Measurements from ENCODE around the gene CLCN3. TPM values are rescaled to one million over a fixed set of nuclear protein-coding genes. Genes with fewer than 3 reads are reported as not detected.
"Not testable (repeated sequence)": the region's sequence is repeated elsewhere in the genome, so short reads cannot be mapped to it uniquely, and the experiment has no call there.

Gene CLCN3
- total RNA-seq, 2 experiments from 2014 or later = 18.5 to 20.8 TPM

DNA sequence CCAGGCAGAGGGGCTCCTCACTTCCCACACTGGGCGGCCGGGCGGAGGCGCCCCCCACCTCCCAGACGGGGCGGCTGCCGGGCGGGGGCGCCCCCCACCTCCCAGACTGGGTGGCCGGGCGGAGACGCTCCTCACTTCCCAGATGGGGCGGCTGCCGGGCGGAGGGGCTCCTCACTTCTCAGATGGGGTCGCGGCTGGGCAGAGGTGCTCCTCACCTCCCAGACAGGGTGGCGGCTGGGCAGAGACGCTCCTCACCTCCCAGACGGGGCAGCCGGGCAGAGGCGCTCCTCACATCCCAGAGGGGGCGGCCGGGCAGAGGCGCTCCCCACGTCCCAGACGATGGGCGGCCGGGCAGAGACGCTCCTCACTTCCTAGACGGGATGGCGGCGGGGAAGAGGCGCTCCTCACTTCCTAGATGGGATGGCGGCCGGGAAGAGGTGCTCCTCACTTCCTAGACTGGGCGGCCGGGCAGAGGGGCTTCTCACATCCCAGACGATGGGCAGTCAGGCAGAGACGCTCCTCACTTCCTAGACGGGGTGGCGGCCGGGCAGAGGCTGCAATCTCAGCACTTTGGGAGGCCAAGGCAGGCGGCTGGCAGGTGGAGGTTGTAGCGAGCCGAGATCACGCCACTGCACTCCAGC lies 58.7 kb downstream of the CLCN3 start:
- H3K27me3 Mint-ChIP-seq = not testable (repeated sequence)

DNA sequence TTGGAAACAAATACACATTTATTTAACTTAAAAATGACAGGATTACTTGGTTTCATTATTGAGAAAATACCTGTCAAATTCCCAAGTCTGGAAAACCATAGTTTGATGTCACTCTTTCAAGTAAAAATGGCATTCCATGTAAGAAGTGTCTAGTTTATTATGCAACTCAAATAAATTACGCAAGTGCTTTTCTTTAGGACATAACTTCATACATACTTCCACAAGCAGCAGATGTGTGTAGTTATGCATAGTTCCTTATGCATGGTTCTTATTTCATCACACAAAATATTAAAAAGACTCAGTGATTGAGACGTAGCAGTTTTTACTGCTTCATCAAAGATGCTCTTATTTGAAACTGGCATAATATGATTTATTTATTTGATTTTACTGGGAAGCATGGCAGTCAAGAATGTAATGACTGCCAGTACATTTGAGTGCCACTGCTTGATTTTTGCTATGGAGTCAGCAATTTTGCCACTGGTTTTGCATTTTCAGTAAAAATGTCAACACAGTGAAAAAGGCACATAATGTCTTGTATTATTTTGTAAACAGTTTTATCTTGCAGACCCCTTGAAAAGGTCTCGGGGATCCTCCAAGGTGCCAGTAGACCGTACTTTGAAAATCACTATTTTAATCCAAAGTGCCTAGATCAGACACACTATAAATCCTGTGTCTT lies 62.1 kb downstream of the CLCN3 start:
- no peaks in the 10 kb centered on the region for H3K9me3 Mint-ChIP-seq
- no peak for DNase-seq
- H3K36me3 Mint-ChIP-seq = peaks cover 21% of the 10 kb centered on the region
- no peaks in the 10 kb centered on the region for H3K27me3 Mint-ChIP-seq
- H3K4me3 Mint-ChIP-seq = no peak overlapping the region
- no peak overlapping the region for H3K27ac Mint-ChIP-seq
- peaks cover under 1% of the 10 kb centered on the region for H3K4me1 Mint-ChIP-seq

More for the DNA sequence above, 58.7 kb downstream of the CLCN3 start:
- H3K4me1 Mint-ChIP-seq, DNase-seq, H3K9me3 Mint-ChIP-seq, H3K27ac Mint-ChIP-seq, H3K4me3 Mint-ChIP-seq: not testable (repeated sequence)
- peaks cover 24% of the 10 kb centered on the region for H3K36me3 Mint-ChIP-seq

DNA sequence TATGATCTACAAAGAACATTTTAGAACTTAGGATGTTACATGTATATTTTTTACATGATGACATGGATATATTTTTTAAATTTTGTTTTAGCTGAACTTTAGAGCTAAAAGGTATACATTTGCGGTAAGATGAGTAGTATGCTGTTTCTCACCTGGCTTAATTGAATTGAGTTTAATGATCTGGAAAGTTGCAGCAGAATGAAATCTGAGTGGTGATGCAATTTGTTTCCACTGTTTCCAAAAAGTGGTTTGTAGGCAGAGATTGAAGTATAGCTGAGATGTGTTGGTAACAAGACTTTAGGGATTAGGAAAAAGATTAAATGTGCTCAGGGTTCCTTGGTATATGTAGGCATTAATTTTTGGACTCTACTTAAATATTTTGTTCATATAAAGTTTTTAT lies 69.3 kb downstream of the CLCN3 start:
- H3K9me3 Mint-ChIP-seq = no peaks in the 10 kb centered on the region
- no peaks in the 10 kb centered on the region for H3K27me3 Mint-ChIP-seq
- peaks cover 16% of the 10 kb centered on the region for H3K36me3 Mint-ChIP-seq
- no peak for DNase-seq
- no peak overlapping the region for H3K4me3 Mint-ChIP-seq
- H3K4me1 Mint-ChIP-seq = peaks cover 9% of the 10 kb centered on the region
- H3K27ac Mint-ChIP-seq = no peak overlapping the region

DNA sequence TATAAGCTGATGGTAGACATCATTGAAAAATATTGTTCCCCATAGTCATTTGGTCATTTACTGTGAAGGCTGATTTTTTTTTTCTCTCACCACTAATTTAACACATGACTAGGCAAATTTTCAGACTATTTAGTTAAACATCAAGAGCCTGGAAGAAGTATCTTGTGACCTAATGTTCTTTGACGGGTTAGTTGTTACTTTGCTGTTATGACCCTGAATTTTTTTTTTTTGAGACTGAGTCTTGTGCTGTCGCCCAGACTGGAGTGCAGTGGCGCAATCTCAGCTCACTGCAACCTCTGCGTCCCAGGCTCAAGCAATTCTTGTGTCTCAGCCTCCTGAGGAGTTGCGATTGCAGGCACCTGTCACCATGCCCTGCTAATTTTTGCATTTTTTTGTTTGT lies 70.4 kb downstream of the CLCN3 start:
- H3K27me3 Mint-ChIP-seq = no peaks in the 10 kb centered on the region
- peaks cover 16% of the 10 kb centered on the region for H3K36me3 Mint-ChIP-seq
- peaks cover 9% of the 10 kb centered on the region for H3K4me1 Mint-ChIP-seq
- H3K4me3 Mint-ChIP-seq = no peak overlapping the region
- H3K27ac Mint-ChIP-seq = no peak overlapping the region
- H3K9me3 Mint-ChIP-seq = no peaks in the 10 kb centered on the region
- DNase-seq = no peak

DNA sequence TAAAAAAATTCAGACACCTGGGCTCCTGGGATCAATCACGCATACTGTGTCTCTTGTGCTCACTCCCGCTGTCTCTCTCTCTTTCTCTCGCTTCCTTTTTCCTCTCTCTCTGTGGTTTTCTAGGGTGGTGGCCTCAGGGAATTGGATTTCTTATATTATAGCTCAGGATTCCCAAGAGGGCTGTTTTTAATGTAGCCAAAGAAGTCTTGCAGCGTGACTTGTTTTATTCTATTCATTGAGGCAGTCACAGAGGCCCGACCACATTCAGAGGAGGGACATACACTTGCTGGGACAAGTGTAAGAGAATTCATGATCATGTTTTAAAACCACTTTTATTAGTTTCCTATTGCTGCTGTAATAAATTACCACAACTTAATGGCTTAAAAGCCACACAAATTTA lies 78.0 kb downstream of the CLCN3 start:
- Mint-ChIP-seq H3K27me3 (no peaks in the 10 kb centered on the region), H3K4me3 (no peak overlapping the region), H3K36me3 (peaks cover 13% of the 10 kb centered on the region), H3K27ac (no peak overlapping the region), H3K4me1 (no peaks in the 10 kb centered on the region), H3K9me3 (no peaks in the 10 kb centered on the region)
- no peak for DNase-seq

DNA sequence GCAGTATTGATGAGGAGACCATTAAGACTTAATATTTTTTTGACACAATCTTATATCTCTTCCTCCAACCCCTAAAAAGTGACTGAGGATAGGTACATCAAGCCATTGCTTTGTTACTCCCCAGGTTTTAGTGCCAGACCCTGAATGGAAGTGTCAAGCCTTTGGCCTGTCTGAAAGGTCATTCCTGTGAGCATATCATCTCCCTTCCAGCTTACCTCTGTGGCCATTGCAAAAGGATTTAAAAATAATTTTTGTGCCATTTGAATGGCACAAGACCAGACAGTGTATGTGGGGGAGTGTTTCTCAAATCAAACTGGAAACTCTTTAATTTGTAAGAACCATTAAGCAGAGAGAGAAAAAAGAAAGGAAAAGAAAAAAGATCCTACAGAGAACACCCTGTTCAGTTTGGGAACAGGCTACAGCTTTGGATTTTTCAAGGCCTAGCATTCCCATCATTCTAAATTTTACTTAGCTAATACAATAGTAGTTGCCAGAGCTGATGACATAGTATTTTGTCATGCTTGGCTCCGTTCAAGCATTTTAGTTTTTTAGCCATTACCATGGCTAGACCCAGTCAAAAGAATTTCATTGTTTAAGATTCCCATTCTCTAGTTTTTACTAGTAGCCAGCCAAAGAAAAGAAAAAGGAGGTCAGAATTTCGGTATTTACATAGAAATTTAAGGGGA lies 87.7 kb downstream of the CLCN3 start:
- Mint-ChIP-seq H3K4me1 (peaks cover 2% of the 10 kb centered on the region), H3K36me3 (no peaks in the 10 kb centered on the region), H3K9me3 (no peaks in the 10 kb centered on the region), H3K27ac (no peak overlapping the region), H3K27me3 (no peaks in the 10 kb centered on the region), H3K4me3 (no peak overlapping the region)
- no peak for DNase-seq

DNA sequence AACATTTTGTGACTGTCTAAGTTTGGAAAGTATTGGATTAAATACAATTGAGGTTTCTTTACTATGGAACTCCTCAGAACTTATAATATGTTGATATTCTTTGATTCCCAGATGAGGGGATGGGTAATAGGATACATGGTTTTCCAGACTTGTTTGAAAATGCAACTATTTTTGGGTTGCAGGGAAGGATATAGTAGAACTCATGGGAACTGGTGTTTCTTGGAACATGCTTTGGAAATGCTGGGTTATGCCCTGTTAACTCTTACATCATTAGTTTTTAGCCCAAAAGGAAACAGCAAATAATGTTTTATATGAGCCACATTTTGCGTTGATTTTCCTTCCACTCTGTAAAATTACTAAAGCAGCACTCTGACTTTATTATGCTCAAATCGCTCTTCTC lies 95.4 kb downstream of the CLCN3 start:
- Mint-ChIP-seq H3K9me3 (no peaks in the 10 kb centered on the region), H3K4me3 (no peak overlapping the region), H3K27me3 (no peaks in the 10 kb centered on the region), H3K36me3 (no peaks in the 10 kb centered on the region), H3K27ac (no peak overlapping the region), H3K4me1 (peaks cover 3% of the 10 kb centered on the region)
- DNase-seq = no peak

DNA sequence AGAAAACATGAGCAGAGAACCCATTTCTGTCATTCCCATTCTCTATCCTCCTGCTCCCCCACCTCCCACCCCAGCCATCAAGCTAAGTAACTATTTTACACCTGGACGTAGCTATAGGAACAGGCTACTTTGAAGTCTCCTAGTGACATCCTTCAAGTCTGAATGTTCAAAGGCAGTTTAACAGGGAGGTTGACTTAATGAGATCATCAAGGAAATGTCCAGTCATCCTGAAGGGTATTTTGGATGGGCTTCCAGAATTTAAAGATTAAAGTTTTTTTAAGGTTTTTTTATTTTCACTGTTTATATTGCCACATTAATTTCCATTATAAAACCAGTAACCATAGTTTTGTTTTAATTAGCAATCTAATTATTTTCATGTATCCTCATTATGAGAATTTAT lies 96.3 kb downstream of the CLCN3 start:
- peaks cover 3% of the 10 kb centered on the region for H3K4me1 Mint-ChIP-seq

DNA sequence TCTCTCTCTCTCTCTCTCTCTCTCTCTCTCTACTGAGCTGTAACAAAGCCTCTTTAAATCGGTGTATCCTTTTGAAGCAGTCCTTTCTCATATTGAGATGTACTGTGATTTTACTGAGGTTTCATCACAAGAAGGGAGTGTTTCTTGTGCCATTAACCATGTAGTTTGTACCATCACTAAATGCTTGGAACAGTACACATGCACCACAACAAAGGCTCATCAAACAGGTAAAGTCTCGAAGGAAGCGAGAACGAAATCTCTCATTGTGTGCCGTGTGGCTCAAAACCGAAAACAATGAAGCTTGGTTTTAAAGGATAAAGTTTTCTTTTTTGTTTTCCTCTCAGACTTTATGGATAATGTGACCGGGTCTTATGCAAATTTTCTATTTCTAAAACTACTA lies 100.2 kb downstream of the CLCN3 start:
- H3K4me1 Mint-ChIP-seq = no peaks in the 10 kb centered on the region
- H3K27me3 Mint-ChIP-seq = no peaks in the 10 kb centered on the region
- no peaks in the 10 kb centered on the region for H3K36me3 Mint-ChIP-seq
- no peak overlapping the region for H3K4me3 Mint-ChIP-seq
- no peak for DNase-seq
- H3K27ac Mint-ChIP-seq = no peak overlapping the region
- no peaks in the 10 kb centered on the region for H3K9me3 Mint-ChIP-seq

More for the DNA sequence above, 96.3 kb downstream of the CLCN3 start:
- Mint-ChIP-seq H3K36me3 (no peaks in the 10 kb centered on the region), H3K27me3 (no peaks in the 10 kb centered on the region), H3K27ac (no peak overlapping the region), H3K4me3 (no peak overlapping the region), H3K9me3 (no peaks in the 10 kb centered on the region)
- DNase-seq = no peak

DNA sequence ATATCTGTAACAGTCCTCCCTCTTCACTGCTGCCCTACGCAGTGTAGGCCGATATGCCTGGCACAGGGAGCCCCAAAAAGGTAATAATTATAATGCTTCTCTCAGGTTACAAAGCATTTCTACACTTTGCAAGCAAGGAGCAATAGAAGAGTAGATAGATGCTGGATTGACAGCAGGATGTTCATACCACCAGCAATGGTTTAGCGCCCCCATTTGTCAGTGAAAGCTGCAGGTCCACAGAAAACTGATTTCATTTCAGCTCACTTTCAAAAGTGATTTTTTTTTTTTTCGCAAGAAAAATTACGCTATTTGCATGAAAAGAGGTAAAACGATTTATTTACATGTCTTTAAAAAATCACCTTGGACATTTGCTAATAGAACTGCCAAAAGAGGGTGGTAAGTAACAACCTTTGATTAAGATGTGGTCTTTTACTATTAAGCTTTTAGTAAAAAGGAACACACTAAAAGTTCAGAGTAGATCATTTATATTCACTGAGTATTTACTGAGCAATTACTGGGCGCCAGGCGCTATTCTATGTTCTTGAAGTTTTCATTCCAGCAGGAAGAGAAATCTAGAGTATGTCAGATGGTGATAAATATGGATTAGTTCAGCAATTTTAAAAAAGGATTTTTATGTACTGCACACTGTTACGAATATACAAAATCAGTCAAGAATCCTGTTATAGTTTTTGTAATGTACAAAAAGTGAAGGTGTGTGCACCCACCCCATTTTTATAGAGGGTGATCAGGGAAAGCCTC lies 103.0 kb downstream of the CLCN3 start:
- Mint-ChIP-seq H3K9me3 (no peaks in the 10 kb centered on the region), H3K27ac (no peak overlapping the region), H3K4me3 (no peak overlapping the region), H3K27me3 (no peaks in the 10 kb centered on the region), H3K36me3 (peaks cover 4% of the 10 kb centered on the region), H3K4me1 (no peaks in the 10 kb centered on the region)
- no peak for DNase-seq

DNA sequence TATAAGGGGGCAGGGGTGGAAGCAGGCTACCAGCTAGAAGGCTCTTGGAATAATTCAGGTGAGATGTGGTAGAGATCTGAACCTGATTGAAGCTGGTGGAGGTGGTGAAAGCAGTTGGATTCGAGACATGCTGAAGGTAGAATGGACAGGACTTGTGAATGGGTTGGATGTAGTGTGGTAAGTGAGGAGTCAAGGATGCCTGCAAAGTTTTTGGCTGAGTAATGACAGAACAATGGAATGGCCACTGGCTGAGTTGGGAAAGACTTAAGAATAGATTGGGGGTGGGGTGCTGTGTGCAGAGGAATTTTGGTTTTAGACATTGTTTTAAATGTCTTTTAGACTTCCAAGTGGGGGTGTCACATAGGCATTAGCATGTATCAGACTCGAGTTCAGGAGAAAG lies 103.9 kb downstream of the CLCN3 start:
- Mint-ChIP-seq H3K4me1 (no peaks in the 10 kb centered on the region), H3K27me3 (no peaks in the 10 kb centered on the region), H3K4me3 (no peak overlapping the region), H3K36me3 (peaks cover 4% of the 10 kb centered on the region), H3K27ac (no peak overlapping the region), H3K9me3 (no peaks in the 10 kb centered on the region)
- DNase-seq = no peak

DNA sequence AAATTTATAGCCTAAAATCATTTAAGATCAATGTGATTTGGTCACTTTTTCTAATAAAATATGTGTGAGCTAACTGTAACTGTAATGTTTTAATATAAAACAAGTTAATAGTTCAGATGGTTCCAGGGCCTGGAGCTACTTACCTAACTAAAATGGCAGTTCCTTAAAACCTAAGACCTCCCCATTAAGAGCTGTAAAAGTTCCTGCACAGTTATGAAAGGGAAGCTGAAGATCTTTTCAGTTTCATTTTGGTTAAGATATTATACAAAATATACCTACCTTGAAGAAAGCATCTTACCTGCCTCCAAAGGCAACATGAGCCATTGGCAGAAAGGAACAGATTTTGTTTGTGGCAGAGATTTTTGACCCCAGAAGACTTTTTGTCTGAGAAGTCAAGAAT lies 107.2 kb downstream of the CLCN3 start:
- no peak overlapping the region for H3K27ac Mint-ChIP-seq
- H3K9me3 Mint-ChIP-seq = no peaks in the 10 kb centered on the region
- peaks cover 11% of the 10 kb centered on the region for H3K36me3 Mint-ChIP-seq
- no peak overlapping the region for H3K4me3 Mint-ChIP-seq
- DNase-seq = no peak
- H3K27me3 Mint-ChIP-seq = no peaks in the 10 kb centered on the region
- H3K4me1 Mint-ChIP-seq = no peaks in the 10 kb centered on the region

DNA sequence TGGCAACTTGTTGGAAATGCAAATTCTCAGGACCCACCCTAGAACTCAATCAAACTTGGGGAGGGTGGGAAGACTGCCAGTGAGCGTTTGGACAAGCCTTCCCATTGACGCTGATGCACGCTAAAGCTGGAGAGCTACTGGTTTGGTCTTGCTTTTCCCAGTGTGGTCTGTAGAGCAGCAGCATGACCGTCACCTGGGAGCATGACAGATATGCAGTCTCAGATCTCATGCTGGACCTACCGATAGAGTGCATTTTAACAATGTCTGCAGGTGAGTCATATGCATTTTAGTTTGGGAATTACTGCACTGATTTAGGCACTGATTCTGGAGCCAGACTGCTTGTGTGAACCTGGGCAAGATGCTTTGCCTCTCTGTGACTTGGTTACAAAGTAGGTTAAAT lies 110.2 kb downstream of the CLCN3 start:
- H3K4me1 Mint-ChIP-seq = no peaks in the 10 kb centered on the region
- H3K4me3 Mint-ChIP-seq = no peak overlapping the region
- no peak for DNase-seq
- H3K27ac Mint-ChIP-seq = no peak overlapping the region
- H3K36me3 Mint-ChIP-seq = peaks cover 13% of the 10 kb centered on the region
- no peaks in the 10 kb centered on the region for H3K9me3 Mint-ChIP-seq
- no peaks in the 10 kb centered on the region for H3K27me3 Mint-ChIP-seq

DNA sequence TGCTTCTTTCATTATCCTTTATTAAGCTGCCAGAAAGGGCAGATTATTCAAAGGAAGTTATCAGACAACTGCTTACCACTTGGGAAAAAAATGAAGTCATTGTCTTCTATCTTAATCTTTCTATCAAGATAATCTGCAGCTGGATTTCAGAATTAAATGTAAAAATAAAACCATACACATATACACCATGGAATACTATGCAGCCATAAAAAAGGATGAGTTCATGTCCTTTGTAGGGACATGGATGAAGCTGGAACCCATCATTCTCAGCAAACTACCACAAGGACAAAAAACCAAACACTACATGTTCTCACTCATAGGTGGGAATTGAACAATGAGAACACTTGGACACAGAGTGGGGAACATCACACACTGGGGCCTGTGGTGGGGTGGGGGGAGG lies 118.2 kb downstream of the CLCN3 start:
- H3K4me3 Mint-ChIP-seq, H3K27me3 Mint-ChIP-seq, H3K27ac Mint-ChIP-seq, H3K9me3 Mint-ChIP-seq, DNase-seq, H3K4me1 Mint-ChIP-seq: not testable (repeated sequence)
- peaks cover 22% of the 10 kb centered on the region for H3K36me3 Mint-ChIP-seq

DNA sequence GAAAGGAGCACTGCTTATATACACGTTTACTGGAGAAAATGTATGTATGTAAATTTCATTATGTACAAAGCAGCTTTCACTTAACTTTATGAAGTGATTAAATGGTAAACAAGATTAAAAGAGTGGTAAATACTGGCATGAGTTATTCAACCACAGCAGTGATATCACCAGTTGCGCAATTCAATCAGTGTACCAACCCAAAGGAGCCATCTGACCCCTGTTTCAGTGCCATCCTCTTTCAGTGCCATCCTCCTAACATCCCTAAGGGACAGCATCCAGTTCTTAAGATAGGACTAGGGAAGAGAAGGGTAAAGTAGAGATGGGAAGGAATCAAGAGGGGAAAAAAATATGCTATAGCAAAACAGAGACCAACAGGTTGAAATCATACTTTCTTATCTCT lies 121.2 kb downstream of the CLCN3 start:
- Mint-ChIP-seq H3K27me3 (no peaks in the 10 kb centered on the region), H3K36me3 (peaks cover 26% of the 10 kb centered on the region), H3K4me3 (no peak overlapping the region), H3K27ac (no peak overlapping the region), H3K4me1 (no peaks in the 10 kb centered on the region), H3K9me3 (no peaks in the 10 kb centered on the region)
- no peak for DNase-seq
